Central memory CD8-positive, alpha-beta T cell (primary cell): ENCODE results near the gene MCEMP1.

Experiments used
- ATAC-seq: fragments of 150-1000 bp; cut with Tn5 transposase; replicated peaks from 2 replicates; pipeline ENCODE4 v1.10.0; 2022; ENCODE audit warnings: mild to moderate bottlenecking, moderate FRiP score, moderate number of reproducible peaks; ENCODE audit not compliant: poor library complexity, severe bottlenecking; ENCODE audit errors: extremely low read depth
- DNase-seq, 2 donors: peaks; one replicate each; pipeline ENCODE4 v3.0.0; 2021; ENCODE audit warnings: low spot score in 2 of 2
- H3K27ac Mint-ChIP-seq: one replicate; pipeline ENCODE4 v1.8.0; 2022; ENCODE audit warnings: low read depth, mild to moderate bottlenecking, moderate library complexity, mixed read lengths
- H3K27me3 Mint-ChIP-seq: one replicate; pipeline ENCODE4 v1.8.0; 2022; ENCODE audit warnings: mixed read lengths
- H3K36me3 Mint-ChIP-seq: one replicate; pipeline ENCODE4 v1.8.0; 2022; ENCODE audit warnings: mild to moderate bottlenecking, moderate library complexity, mixed read lengths; ENCODE audit not compliant: insufficient read depth
- H3K4me1 Mint-ChIP-seq: one replicate; pipeline ENCODE4 v1.8.0; 2022; ENCODE audit warnings: mixed read lengths
- H3K4me3 Mint-ChIP-seq: one replicate; pipeline ENCODE4 v1.8.0; 2022; ENCODE audit warnings: mild to moderate bottlenecking, moderate library complexity, mixed read lengths
- H3K9me3 Mint-ChIP-seq: one replicate; pipeline ENCODE4 v1.8.0; 2022; ENCODE audit warnings: mixed read lengths

MCEMP1 gene

DNA sequence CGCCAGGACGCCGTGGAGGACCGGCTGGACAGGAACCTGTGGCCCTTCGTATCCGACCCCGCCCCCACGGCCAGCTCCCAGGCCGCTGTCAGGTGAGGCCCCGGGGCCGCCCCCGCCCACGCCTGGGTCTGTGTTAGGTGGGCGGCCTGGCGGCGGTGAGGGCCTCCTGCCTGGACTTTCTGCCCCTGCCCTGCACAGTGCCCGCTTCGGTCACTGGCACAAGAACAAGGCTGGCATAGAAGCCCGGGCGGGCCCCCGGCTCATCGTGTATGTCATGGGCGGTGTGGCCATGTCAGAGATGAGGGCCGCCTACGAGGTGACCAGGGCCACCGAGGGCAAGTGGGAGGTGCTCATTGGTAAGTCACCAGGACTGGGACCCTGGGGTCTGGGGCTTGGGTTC is 29.7 kb upstream of the MCEMP1 start:
- DNase-seq: no peak
- H3K9me3 Mint-ChIP-seq: no peaks in the 10 kb centered on the region
- peaks cover 3% of the 10 kb centered on the region for H3K4me1 Mint-ChIP-seq
- H3K27ac Mint-ChIP-seq: no peak overlapping the region
- H3K27me3 Mint-ChIP-seq: no peaks in the 10 kb centered on the region
- no peak overlapping the region for H3K4me3 Mint-ChIP-seq
- peaks cover 18% of the 10 kb centered on the region for H3K36me3 Mint-ChIP-seq
- ATAC-seq: no peak

DNA sequence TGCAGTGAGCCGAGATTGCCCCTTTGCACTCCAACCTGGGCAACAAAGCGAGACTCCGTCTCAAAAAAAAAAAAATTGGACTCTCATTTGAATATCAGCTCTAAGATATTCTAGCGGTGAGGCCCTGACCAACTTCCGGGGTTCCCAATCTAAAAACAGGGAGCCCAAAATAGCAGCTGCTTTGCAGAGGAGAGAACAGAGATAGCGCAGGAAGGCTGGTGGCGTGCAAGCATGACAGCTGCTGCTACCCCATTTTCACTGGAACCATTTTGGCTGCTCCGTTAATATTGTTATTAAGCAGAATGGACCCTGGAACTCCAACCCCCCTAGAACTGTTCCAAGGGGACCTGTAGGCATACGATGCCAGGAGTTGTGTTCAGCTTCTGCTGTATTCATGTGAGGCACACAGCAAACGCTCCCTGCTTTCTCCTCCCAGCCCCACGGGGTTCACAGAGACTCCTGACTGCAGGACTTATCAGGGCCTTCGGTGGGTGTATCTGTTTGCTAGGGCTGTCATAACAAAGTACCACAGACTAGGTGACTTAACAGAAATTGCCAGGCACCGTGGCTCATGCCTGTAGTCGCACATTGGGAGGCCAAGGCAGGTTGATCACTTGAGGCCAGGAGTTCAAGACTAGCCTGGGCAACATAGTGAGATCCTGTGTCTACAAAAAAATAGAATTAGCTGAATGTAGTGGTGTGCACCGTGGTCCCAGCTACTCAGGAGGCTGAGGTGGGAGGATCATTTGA is 28.4 kb upstream of the MCEMP1 start:
- Mint-ChIP-seq H3K27ac (no peak overlapping the region), H3K4me3 (no peak overlapping the region), H3K4me1 (peaks cover 14% of the 10 kb centered on the region), H3K36me3 (peaks cover 18% of the 10 kb centered on the region), H3K9me3 (no peaks in the 10 kb centered on the region), H3K27me3 (no peaks in the 10 kb centered on the region)
- no peak for ATAC-seq
- DNase-seq: no peak

DNA sequence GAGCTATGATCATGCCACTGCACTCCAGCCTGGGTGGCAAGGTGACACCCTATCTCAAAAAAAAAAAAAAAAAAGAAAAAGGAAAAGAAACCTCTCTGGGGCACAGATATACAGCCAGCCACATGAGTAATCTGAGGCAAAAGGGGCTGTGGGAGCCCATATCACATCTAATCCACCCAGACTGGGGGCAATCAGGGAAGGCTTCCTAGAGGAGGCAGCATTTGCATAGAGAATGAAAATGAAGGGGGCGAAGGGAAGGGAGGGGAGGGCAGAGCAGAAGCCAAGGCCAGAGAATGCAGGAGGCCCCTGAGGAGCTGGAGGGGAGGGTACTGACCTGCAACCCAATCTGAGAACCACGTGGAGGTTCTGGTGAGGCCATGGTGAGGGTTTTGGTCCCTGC is 26.7 kb upstream of the MCEMP1 start:
- DNase-seq (no peak), ATAC-seq (no peak)
- Mint-ChIP-seq H3K4me3 (no peak overlapping the region), H3K4me1 (peaks cover 14% of the 10 kb centered on the region), H3K27ac (no peak overlapping the region), H3K36me3 (peaks cover 12% of the 10 kb centered on the region), H3K27me3 (no peaks in the 10 kb centered on the region), H3K9me3 (no peaks in the 10 kb centered on the region)

DNA sequence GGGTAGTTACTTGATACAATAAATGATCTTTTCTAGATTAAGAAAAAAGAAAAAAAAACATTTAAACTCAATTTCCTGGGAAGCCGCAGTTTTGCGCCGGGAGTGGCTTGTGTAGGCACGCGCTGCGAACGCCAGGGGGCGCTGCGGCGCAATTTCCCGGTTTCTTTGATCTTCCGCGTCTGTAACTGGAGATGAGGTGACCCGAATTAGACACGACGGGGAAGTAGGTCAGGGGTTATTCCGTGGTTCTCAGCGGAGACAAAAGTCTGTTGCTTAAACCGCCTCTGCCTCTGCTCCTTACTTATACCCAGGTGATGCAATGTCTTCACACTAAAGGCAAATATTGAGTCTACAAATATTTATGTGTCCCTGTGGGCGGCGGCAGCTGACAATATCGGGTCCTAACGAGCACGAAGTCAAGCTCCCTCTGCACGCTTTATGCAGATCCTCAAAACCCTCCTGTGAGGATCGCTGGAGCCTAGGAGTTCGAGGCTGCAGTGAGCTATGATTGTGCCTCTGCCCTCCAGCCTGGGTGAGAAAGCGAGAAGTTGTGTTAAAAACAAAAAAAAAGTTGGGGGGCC is 24.7 kb upstream of the MCEMP1 start:
- Mint-ChIP-seq H3K4me1 (peaks cover 15% of the 10 kb centered on the region), H3K9me3 (no peaks in the 10 kb centered on the region), H3K27ac (peak overlapping the region; percentile 93), H3K4me3 (peak overlapping the region; percentile 76), H3K36me3 (peaks cover 9% of the 10 kb centered on the region), H3K27me3 (no peaks in the 10 kb centered on the region)
- ATAC-seq: peak; percentile 98
- peak; percentile 83 to 92 for DNase-seq

DNA sequence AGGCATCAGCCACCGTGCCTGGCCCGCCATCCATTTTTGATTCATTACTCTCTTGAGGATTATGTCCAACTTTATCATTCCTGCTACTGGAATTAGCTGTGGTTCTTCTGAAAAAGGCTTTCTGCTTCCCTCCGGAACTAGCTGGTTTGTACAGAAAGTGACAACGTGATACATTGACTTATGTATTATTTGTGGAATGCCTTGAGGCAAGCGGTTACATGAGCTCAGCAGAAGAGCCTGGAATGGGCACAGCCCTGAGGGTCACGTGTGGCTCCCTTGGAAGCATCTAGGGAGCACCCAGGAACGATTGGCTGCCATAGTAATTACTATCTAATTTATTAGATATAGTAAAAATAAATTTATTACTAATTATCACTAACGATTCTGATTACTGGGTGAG is 22.5 kb upstream of the MCEMP1 start:
- Mint-ChIP-seq H3K4me3 (no peak overlapping the region), H3K9me3 (no peaks in the 10 kb centered on the region), H3K36me3 (peaks cover 9% of the 10 kb centered on the region), H3K27ac (no peak overlapping the region), H3K4me1 (peaks cover 18% of the 10 kb centered on the region), H3K27me3 (no peaks in the 10 kb centered on the region)
- no peak for ATAC-seq
- DNase-seq: no peak

DNA sequence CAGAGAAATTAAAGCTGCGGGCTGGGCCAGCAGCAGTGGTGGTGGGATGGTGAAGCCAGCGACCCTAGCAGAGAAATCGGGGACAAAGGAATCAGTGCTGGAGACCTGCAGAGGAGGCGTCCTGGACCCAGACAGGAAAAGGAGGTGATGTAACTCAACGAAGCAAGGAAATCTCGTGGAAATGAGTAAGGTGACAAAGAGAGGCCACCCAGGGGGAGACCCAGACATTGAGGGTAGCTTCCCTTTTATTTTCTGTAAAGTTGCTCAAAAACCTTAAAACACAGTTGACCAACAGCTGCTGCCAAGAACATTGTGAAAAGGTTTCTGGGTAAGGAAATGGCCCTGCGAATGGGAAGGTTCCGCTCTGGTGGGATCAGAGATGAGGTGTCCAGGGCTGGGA is 21.3 kb upstream of the MCEMP1 start:
- H3K9me3 Mint-ChIP-seq: no peaks in the 10 kb centered on the region

DNA sequence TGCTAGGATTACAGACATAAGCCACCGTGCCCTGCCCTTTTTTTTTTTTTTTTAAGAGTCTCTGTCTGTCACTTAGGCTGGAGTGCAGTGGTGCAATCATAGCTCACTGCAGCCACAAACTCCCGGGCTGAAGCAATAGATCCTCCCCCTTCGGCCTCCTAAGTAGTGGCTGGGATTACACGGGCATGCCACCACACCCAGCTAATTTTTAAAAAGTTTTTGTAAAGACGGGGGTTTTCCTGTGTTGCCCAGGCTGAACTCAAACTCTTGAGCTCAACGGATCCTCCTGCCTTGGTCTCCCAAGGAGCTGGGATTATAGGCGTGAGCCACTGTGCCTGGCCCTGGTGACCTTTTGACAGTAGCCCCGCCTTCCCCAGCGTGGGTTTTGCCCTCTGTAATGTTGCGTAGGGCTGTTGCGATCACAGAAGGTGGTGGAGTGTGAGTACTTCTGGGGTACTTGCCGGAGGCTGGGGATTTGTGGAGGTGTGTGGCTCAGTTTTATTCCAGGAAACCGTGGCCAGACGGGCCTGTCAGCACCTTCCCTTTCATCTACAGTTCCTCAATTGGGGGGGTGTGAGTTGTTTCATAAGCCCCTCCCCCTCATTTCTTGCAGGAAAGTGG is 19.6 kb upstream of the MCEMP1 start:
- H3K4me1 Mint-ChIP-seq: peaks cover 14% of the 10 kb centered on the region
- no peaks in the 10 kb centered on the region for H3K27me3 Mint-ChIP-seq
- DNase-seq (no peak), ATAC-seq (peak; percentile 52)
- H3K36me3 Mint-ChIP-seq: peaks cover 5% of the 10 kb centered on the region
- no peaks in the 10 kb centered on the region for H3K9me3 Mint-ChIP-seq
- H3K27ac Mint-ChIP-seq: no peak overlapping the region
- no peak overlapping the region for H3K4me3 Mint-ChIP-seq

More for the DNA sequence above, 21.3 kb upstream of the MCEMP1 start:
- H3K4me1 Mint-ChIP-seq: peaks cover 18% of the 10 kb centered on the region
- peaks cover 7% of the 10 kb centered on the region for H3K36me3 Mint-ChIP-seq
- DNase-seq (no peak), ATAC-seq (no peak)
- no peaks in the 10 kb centered on the region for H3K27me3 Mint-ChIP-seq
- H3K27ac Mint-ChIP-seq: peak overlapping the region; percentile 24
- no peak overlapping the region for H3K4me3 Mint-ChIP-seq

DNA sequence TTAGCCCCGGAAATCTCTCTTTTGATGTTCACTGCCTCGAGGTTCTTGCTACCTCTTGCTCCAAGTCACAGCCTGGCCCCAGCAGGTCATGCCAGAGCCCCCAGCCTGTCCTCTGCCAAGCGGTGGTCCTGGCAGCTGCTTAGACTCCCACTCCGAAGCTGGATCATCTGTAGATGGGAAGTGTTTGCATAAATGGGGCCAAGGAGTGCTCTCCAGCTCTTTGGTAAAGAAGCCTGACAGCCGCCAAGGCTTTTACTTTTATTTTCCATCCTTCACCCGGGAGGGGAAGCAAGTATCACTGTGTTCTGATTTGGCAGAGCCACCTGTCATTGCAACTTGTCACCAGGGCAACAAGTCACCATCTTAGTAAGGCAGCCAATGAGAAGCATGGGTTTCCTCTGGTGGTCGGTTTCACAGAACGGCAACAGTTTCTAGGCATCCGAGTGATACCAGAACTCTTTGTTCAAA is 18.6 kb upstream of the MCEMP1 start:
- H3K4me3 Mint-ChIP-seq: peak overlapping the region; percentile 46
- ATAC-seq (peak; percentile 68), DNase-seq (no peak)
- no peak overlapping the region for H3K27ac Mint-ChIP-seq
- no peaks in the 10 kb centered on the region for H3K27me3 Mint-ChIP-seq
- no peaks in the 10 kb centered on the region for H3K9me3 Mint-ChIP-seq
- peaks cover 4% of the 10 kb centered on the region for H3K4me1 Mint-ChIP-seq
- H3K36me3 Mint-ChIP-seq: peaks cover 5% of the 10 kb centered on the region

DNA sequence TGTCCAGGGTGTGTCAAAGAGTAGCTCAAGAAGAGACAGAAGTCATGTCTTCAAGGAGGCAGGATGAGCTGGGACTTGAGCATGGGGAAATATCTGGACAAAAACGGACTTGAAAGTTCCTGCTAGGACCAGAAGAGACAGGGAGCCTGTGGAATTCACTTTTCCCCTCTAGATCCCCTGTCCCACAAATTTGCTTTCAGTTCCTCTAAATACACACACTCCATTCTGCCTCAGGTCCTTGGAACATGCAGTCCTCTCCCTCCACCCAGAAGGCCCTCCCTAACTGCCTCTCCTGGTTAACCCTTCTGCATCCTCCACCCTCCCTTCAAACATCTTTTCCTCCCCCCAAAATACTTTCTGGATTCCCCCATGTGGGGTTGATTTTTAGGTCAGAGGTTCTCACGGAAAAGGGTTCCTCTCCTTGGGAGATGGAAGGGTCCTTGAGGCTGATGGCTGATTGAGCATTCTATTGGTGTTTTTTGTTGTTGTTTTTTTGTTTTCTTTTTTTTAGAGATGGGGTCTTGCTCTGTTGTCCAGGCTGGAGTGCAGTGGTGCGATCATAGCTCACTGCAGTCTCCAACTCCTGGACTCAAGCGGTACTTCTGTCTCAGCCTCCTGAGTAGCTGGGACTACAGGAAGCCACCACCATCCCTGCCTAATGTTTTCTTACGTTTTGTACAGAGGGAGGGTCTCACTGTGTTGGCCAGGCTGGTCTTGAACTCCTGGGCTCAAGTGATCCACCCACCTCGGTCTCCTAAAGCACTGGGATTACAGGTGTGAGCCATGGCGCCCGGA is 14.9 kb upstream of the MCEMP1 start:
- peaks cover 17% of the 10 kb centered on the region for H3K27me3 Mint-ChIP-seq
- ATAC-seq (no peak), DNase-seq (no peak)
- H3K9me3 Mint-ChIP-seq: no peaks in the 10 kb centered on the region
- no peak overlapping the region for H3K27ac Mint-ChIP-seq
- H3K4me1 Mint-ChIP-seq: peaks cover 4% of the 10 kb centered on the region
- H3K4me3 Mint-ChIP-seq: no peak overlapping the region
- peaks cover 3% of the 10 kb centered on the region for H3K36me3 Mint-ChIP-seq

DNA sequence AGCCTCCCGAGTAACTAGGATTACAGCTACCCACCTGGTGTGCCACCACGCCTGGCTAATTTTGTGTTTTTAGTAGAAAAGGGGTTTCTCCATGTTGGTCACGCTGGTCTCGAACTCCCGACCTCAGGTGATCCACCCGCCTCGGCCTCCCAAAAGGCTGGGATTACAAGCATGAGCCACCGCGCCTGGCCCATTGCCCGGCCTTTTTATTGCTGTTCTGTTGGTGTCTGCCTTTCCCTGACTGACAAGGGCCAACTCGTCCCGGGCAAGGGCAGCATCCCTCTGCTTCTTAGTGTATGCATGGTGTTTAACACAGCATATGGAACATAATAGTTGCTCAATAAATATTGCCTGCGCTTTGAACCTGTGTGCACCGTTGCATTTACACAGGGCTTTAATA is 14.2 kb upstream of the MCEMP1 start:
- ATAC-seq (no peak), DNase-seq (no peak)
- Mint-ChIP-seq H3K9me3 (no peaks in the 10 kb centered on the region), H3K27me3 (peaks cover 22% of the 10 kb centered on the region), H3K4me1 (no peaks in the 10 kb centered on the region), H3K4me3 (no peak overlapping the region), H3K27ac (no peak overlapping the region), H3K36me3 (peaks cover 3% of the 10 kb centered on the region)

DNA sequence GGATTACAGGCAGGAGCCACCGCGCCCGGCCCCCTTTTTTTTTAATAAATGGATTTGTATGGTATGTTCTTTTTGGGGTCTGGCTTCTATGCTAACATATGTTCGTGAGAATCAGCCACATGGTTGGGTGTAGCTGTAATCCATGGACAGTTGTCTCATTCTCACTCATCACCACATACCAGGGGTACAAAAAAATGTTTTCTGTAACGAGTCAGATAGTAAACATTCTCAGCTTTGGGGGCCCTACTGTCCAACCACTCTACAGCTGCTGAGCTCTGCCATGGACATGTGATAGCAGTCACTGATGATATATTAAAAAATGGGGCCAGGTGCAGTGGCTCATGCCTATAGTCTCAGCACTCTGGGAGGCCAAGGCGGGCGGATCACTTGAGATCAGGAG is 13.2 kb upstream of the MCEMP1 start:
- DNase-seq (no peak), ATAC-seq (no peak)
- no peak overlapping the region for H3K4me3 Mint-ChIP-seq
- H3K4me1 Mint-ChIP-seq: no peaks in the 10 kb centered on the region
- no peaks in the 10 kb centered on the region for H3K36me3 Mint-ChIP-seq
- H3K27me3 Mint-ChIP-seq: peaks cover 22% of the 10 kb centered on the region
- H3K9me3 Mint-ChIP-seq: no peaks in the 10 kb centered on the region
- no peak overlapping the region for H3K27ac Mint-ChIP-seq

DNA sequence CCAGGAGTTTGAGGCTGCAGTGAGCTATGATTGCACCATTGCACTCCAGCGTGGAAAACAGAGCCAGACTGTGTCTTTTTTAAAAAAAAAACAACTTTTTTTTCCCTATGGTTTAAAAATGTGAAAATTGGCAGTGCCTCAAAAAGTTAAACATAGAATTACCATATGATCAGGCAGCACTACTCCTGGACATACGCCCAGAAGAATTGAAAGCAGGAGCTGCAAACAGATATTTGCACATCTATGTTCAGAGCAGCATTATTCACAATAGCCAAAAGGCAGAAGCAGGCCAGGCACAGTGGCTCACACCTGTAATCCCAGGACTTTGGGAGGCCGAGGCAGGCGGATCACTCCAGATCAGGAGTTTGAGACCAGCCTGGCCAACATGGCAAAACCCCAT is 11.8 kb upstream of the MCEMP1 start:
- DNase-seq (no peak), ATAC-seq (no peak)
- Mint-ChIP-seq H3K4me3 (no peak overlapping the region), H3K36me3 (no peaks in the 10 kb centered on the region), H3K27ac (no peak overlapping the region), H3K4me1 (peaks cover under 1% of the 10 kb centered on the region), H3K27me3 (peaks cover 36% of the 10 kb centered on the region), H3K9me3 (no peaks in the 10 kb centered on the region)
